Amniotic epithelial cell (primary cell): ENCODE measurements around the gene ZNF566.

Experiments
- DNase-seq: peaks from one replicate; pipeline ENCODE4 v3.0.0-alpha.2; 2010; ENCODE audit warnings: low read depth

Gene ZNF566

GRCh38 chr19:36441339-36441738 lies 48.0 kb downstream of the ZNF566 start:
- DNase-seq = no peak

GRCh38 chr19:36436531-36436930 lies 52.8 kb downstream of the ZNF566 start:
- peak; percentile 31 for DNase-seq

- DNase-seq = no peak
Measured at GRCh38 chr19:36423925-36424324, 65.4 kb downstream of the ZNF566 start.

GRCh38 chr19:36421749-36422481 lies 67.4 kb downstream of the ZNF566 start:
- DNase-seq = no peak

GRCh38 chr19:36420961-36421748 lies 68.2 kb downstream of the ZNF566 start:
- DNase-seq = peak; percentile 54

- DNase-seq = peak; percentile 67
Measured at GRCh38 chr19:36418287-36419001, 70.9 kb downstream of the ZNF566 start, which contains the start of gene ZFP82. Gene ZFP82, minus strand, starts transcription at chr19:36418644. Its CDS starts 8,855 bp downstream, at chr19:36409789.

- no peak for DNase-seq
Measured at GRCh38 chr19:36417752-36418286, 71.5 kb downstream of the ZNF566 start.

- DNase-seq = peak; percentile 98
Measured at GRCh38 chr19:36409841-36410240, 79.5 kb downstream of the ZNF566 start.

GRCh38 chr19:36408101-36408500 lies 81.3 kb downstream of the ZNF566 start:
- no peak for DNase-seq

GRCh38 chr19:36404498-36404897 lies 84.9 kb downstream of the ZNF566 start:
- DNase-seq = no peak

GRCh38 chr19:36401475-36401874 lies 87.9 kb downstream of the ZNF566 start:
- no peak for DNase-seq

- no peak for DNase-seq
Measured at GRCh38 chr19:36398571-36398970, 90.8 kb downstream of the ZNF566 start.
